Left forelimb (tissue), 1 donor: Measurements from ENCODE around the gene C1QL3.

ENCODE experiments used
- DNase-seq: peaks from one replicate; pipeline ENCODE4 v3.0.0-alpha.2; 2018; ENCODE audit warnings: low spot score

The C1QL3 gene

DNA sequence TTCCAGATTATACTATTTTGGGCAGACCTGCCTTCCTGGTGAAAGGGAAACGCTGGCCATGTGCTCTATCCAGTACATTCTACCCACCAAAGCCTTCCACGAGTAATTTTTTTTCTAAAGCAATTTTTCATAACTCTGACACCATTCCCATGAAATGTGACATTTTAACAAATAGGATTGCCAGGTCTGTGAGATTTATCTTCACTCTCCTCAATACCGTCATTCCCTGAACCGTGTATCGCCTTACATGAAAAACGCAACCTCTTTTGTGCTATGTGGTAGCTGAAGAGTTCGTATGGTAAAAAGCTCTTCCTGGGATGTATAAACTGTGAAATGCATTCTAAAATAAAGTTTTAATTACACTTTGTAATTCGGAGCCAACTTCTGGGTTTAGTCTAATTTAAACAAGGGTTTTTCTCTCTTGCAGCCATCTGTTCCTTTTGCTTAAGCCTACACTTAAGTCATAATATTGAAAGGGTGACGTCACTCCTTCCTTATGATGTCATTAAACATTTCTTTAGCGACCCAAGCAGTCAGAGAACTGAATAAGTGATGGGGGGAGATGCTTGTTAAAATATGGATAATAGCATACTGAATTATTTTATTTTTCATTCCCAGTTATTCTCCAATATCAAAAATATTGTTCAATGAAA lies 27.7 kb downstream of the C1QL3 start:
- DNase-seq: no peak

DNA sequence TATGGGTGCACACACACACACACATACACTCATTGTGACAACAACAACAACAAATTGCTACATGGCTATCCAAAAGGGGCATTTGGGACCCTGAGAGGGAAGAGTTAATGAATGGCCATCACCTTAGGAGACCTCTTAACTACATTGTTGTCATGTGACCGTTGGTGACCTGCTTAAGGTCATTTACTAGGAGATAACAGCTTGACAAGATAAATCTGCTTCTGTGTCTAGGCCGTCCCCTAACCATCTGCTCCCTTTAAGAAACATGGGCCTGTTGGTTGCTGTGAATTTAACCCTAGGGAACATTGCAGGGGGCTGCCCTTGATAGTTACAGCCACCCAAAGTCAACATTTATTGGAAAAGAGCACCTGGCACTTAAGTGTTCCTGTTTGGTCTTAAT lies 29.7 kb downstream of the C1QL3 start:
- DNase-seq: no peak

DNA sequence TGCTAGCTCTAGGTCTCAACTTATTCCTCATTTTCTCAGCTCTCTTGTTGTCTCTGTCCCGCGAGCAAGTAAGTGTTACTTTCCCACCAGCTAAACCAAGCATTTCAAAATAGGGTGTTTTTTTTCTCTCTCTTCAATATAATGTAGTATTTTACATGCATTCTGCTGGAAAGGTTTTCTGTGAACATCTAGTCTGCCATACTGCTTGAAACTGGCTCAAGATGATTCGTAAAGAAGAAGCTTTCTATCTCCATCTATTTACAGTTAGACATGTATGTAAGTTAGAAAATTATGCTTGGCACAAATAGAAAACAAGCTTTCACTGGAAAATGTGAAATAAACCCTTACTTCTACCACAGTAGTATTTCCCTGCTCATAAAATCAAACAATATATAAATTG lies 31.2 kb downstream of the C1QL3 start:
- DNase-seq: no peak

DNA sequence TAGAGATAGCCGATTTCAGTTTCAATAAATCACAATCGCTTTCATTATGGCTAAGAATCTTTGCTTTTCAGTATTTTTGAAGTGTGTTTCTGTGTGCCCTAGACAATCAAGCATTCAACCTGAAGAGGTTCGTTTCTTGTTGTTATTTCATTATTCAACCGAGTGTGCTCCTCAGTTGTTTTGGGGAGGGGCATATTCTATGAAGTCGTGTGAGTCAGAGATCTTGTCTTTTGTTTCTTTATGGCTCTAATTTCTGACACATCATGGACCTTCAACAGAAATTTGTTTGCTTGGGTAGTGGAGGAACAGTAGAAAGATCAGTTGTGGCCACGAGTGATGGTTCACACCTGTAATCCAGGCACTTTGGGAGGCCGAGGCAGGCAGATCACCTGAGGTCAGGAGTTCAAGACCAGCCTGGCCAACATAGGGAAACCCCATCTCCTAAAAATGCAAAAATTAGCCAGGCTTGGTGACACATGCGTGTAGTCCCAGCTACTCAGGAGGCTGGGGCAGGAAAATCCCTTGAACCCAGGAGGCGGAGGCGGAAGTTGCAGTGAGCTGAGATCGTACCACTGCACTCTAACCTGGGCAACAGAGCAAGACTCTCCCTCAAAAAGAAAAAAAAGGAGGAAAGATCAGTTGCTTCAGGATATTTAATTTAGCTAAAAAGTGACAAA lies 38.3 kb downstream of the C1QL3 start:
- no peak for DNase-seq

DNA sequence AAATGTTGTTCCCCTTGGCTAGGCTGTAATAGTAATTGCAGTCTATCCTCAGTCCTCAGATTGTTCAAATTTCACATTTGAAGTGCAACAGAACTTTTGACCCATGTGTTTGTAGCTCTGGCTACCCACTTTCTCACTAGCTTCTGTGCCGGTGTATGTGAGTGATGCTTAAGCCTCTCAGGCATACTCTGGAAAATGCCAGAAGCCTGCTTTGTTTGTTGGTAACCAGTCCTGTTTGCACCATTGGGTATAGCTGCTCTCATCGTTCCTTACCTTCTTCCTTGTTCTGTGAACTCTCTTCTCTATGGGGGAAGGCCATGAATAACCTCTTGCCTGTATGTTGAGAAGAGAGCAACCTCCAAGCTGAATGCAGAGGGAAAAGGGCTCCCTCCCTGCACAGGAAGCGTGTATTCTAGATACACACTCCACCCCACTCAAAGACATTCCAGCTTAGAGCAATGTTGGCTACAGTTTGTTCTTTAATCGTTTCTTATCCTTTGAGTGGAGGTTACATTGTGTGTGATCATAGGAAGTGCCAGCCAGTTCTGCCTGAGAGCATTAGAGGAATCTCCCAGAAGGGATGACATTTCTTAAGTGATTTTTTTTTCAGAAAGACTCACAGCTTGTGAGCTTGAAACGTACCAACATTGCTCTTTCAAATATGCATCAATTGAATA lies 40.5 kb downstream of the C1QL3 start:
- no peak for DNase-seq

DNA sequence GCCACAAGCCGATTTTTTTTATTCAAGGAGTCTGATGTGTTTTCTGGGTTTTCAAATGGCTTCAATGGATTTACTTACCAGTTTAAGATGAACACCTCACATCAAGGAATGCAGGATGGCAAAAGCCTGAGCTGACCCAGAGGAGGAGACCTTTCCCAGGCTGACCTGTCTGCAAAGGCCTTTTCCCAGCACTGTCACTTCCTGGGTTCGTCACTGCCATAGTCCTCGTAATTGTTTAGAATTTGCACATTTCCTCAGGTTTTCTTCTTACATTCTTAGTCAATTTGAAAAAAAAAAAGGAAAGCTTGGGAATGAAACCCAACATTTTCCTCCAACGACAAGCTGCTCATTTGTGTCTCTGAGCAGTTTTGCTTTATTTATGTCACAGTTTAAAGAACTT lies 42.9 kb downstream of the C1QL3 start:
- no peak for DNase-seq

DNA sequence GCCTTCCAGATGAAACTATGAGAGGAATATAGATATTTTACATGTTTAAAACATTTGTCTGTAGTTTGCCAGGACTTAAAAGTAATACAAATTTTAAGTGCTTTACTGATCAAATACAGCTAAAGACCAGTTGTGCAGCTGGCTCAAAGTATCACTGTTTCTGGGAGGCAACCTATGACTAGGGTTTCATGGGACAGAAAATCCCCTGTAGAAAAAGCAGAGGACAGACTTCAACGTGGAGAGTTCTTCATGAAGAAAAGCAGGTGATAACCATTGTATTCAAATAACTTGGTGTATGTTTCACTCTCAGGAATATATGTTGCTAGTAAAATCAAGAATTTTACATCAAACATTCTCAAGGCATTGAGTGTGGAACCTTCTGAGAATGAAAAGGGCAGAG lies 43.9 kb downstream of the C1QL3 start:
- DNase-seq: no peak

DNA sequence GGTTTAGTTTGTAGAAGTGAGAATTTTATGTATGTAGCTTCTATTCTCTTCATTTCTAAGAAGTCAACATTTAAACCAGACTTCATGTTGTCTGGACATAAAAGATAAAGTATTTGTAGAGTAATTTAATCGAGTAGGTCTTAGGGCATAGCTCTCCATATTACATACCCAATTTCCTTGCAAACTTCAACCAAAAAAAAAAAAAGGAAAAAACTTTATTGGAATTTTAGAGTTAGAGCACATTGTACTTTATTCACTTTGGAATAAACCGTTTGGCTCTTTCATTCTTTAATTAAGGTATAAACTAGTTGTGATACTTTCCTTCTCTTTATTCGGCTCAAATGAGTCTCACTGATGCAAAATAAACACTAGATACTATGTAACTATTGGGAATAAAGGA lies 48.9 kb downstream of the C1QL3 start:
- no peak for DNase-seq

DNA sequence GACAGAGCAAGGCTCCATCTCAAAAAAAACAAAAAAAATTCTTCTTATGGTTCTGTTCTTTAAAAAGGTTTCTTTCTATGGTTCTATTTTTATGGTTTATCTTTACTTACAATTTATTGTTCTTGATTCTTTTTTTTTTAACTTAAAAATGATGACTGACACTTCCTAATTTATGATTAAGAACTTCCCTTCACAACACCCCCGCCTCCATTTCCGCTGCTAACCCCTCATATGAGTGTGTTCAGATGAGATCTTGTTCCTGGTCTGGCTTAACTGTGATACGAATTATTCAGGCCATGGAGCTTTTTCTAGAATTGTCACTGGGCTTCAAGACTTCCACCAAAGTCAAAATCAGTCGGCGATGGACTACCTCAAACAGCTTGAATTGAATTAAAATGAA lies 50.9 kb downstream of the C1QL3 start:
- DNase-seq: no peak

DNA sequence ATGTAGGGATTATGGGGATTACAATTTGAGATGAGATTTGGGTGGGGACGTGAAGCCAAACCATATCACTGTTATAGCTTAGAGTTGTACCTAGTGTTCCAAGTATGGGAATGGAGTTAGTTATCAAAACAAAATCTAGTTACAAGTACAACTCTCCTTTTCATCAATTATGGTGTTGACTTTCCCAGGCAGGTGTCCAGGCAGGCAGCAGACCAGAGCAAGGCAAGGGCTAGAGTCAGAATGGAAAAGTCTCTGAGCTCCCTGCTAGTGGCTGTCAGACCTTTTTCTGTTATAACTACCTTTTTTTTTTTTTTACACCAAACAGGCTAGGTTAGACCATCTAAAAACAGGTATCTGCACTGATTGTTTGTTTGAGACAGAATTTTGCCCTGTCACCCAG lies 55.7 kb downstream of the C1QL3 start:
- DNase-seq: no peak
